Measurements from ENCODE around the gene NDUFB5.

Gene NDUFB5

GRCh38 chr3:179653096-179653797 lies 48.7 kb downstream of the NDUFB5 start (continued):
- TF ChIP-seq ZNF223 (tag by site-specific recombination; IDR thresholded peaks at IDR 0.05), result no peak
- TF ChIP-seq ZSCAN23 (tag by site-specific recombination; IDR thresholded peaks at IDR 0.05), result no peak
- TF ChIP-seq YY2 (tag by site-specific recombination; IDR thresholded peaks at IDR 0.05), result 0 out of 2 replicates have a peak, but pooled peaks have one; percentile 35
- TF ChIP-seq PBX3 (CRISPR knock-in tag; IDR thresholded peaks at IDR 0.05), result no peak
- TF ChIP-seq YY1 (tag by site-specific recombination; IDR thresholded peaks at IDR 0.05), result peak; percentile 78
- TF ChIP-seq ZNF184 (tag by site-specific recombination; IDR thresholded peaks at IDR 0.05), result no peak
- 0 out of 2 replicates have a peak, but pooled peaks have one; percentile 25 for TF ChIP-seq SP7 (tag by site-specific recombination; IDR thresholded peaks at IDR 0.05)
- peak; percentile 75 for TF ChIP-seq ZNF341 (tag by site-specific recombination; IDR thresholded peaks at IDR 0.05; ENCODE audit: low read depth)
- TF ChIP-seq ZNF274 (IDR thresholded peaks at IDR 0.05; ENCODE audit: low read length), result no peak
- TF ChIP-seq ZNF274 (tag by site-specific recombination; IDR thresholded peaks at IDR 0.05; ENCODE audit: borderline replicate concordance), result no peak

GRCh38 chr3:179655236-179655635 lies 50.6 kb downstream of the NDUFB5 start:
- POLR2A ChIA-PET, result no interaction called here
- H3K36me3 ChIP-seq (ENCODE audit: control insufficient read depth in 2 of 2, insufficient read depth in 1 of 2, low read length in 2 of 2), result peaks cover 0 to 8% of the 10 kb centered on the region in 2 experiments; a peak in 1 of 3 replicates
- no peak for TF ChIP-seq ZBTB8A (tag by site-specific recombination; IDR thresholded peaks at IDR 0.05)
- TF ChIP-seq ZNF660 (tag by site-specific recombination; IDR thresholded peaks at IDR 0.05), result peak; percentile 56
- H3K9me3 ChIP-seq (ENCODE audit: control insufficient read depth, insufficient read depth, low read depth, low read length), result no peaks in the 10 kb centered on the region
- no peak overlapping the region for H3K4me3 ChIP-seq (ENCODE audit: low read depth, low read length)
- CTCF ChIA-PET, result no interaction called here
- H3K27ac ChIP-seq (ENCODE audit: extremely low read depth, low read depth, low read length), result no peak overlapping the region
- H3K4me1 ChIP-seq (ENCODE audit: control insufficient read depth, insufficient read depth, low read length), result no peaks in the 10 kb centered on the region

GRCh38 chr3:179658606-179659005 lies 54.0 kb downstream of the NDUFB5 start:
- no peaks in the 10 kb centered on the region for H3K9me3 ChIP-seq (ENCODE audit: control insufficient read depth, insufficient read depth, low read depth, low read length)
- TF ChIP-seq ZFP41 (tag by site-specific recombination; IDR thresholded peaks at IDR 0.05; ENCODE audit: borderline replicate concordance) (no peak), KLF10 (tag by site-specific recombination; IDR thresholded peaks at IDR 0.05) (no peak), ZNF239 (tag by site-specific recombination; IDR thresholded peaks at IDR 0.05) (no peak)
- H3K27ac ChIP-seq (ENCODE audit: extremely low read depth, low read depth, low read length), result no peak overlapping the region
- POLR2A ChIA-PET, result no interaction called here
- H3K4me3 ChIP-seq (ENCODE audit: low read depth, low read length), result no peak overlapping the region
- H3K4me1 ChIP-seq (ENCODE audit: control insufficient read depth, insufficient read depth, low read length), result no peaks in the 10 kb centered on the region
- CTCF ChIA-PET, result interaction anchor here (0.9 kb wide), 2 partner anchors 9 to 12 kb away, joined by 3 read pairs; no protein-coding TSS in a partner anchor
- H3K36me3 ChIP-seq (ENCODE audit: control insufficient read depth in 2 of 2, insufficient read depth in 1 of 2, low read length in 2 of 2), result peaks cover 0 to 8% of the 10 kb centered on the region in 2 experiments; a peak in 1 of 3 replicates

- TF ChIP-seq ATF2 (tag by site-specific recombination; IDR thresholded peaks at IDR 0.05; ENCODE audit: low read depth) (peak; percentile 68; the same call in 1 of the 2 replicates), OVOL3 (tag by site-specific recombination; IDR thresholded peaks at IDR 0.05) (no peak)
- Histone ChIP-seq H3K4me3 (ENCODE audit: low read depth, low read length) (no peak overlapping the region), H3K27ac (ENCODE audit: extremely low read depth, low read depth, low read length) (no peak overlapping the region), H3K9me3 (ENCODE audit: control insufficient read depth, insufficient read depth, low read depth, low read length) (no peaks in the 10 kb centered on the region), H3K4me1 (ENCODE audit: control insufficient read depth, insufficient read depth, low read length) (no peaks in the 10 kb centered on the region; the same call in 1 of the 2 replicates), H3K36me3 (ENCODE audit: control insufficient read depth in 2 of 2, insufficient read depth in 1 of 2, low read length in 2 of 2) (peaks cover 0 to 6% of the 10 kb centered on the region in 2 experiments; a peak in 1 of 3 replicates)
- ChIA-PET CTCF (interaction anchor here (0.6 to 0.7 kb wide), 2 partner anchors 21 to 99 kb away, joined by 4 read pairs; no protein-coding TSS in a partner anchor), POLR2A (interaction anchor here (0.7 kb wide), 1 partner anchor 54 kb away, joined by 3 read pairs; no protein-coding TSS in a partner anchor)
Measured at GRCh38 chr3:179660872-179661271, 56.3 kb downstream of the NDUFB5 start.

Measured in HEK293 (cell line).